CD14-positive monocyte (primary cell): Measurements from ENCODE around the gene EXD3. TPM values are rescaled to one million over a fixed set of nuclear protein-coding genes. Genes with fewer than 3 reads are reported as not detected.

ENCODE experiments used
- DNase-seq, 3 donors: peaks; one replicate each; pipeline ENCODE4 v3.0.0-alpha.2; 2011 to 2022
- H2AFZ ChIP-seq: 2 replicates; pipeline ENCODE4 v1.6.0; 2012; ENCODE audit warnings: mild to moderate bottlenecking, low read depth, low read length, inconsistent platforms; ENCODE audit not compliant: insufficient read depth, poor library complexity, severe bottlenecking
- H3K27ac ChIP-seq, 2 donors: 1 replicate in 1 of 2; 2 replicates in 1 of 2; pipeline ENCODE4 v1.5.1; 2012 to 2013; ENCODE audit warnings: low read length in 2 of 2, control low read depth in 1 of 2, inconsistent platforms in 1 of 2, low read depth in 1 of 2, mild to moderate bottlenecking in 1 of 2
- H3K27me3 ChIP-seq, 2 donors: one replicate each; pipeline versions ENCODE4 v1.6.0 to v1.6.1; 2011 to 2013; ENCODE audit warnings: low read length in 2 of 2; ENCODE audit not compliant: control insufficient read depth in 2 of 2, insufficient read depth in 2 of 2
- H3K36me3 ChIP-seq, 2 donors: replicated peaks in 1 of 2; 1 replicate in 1 of 2; 2 replicates in 1 of 2; pipeline versions ENCODE4 v1.5.1 to v1.6.1; 2012 to 2013; ENCODE audit warnings: low read length in 2 of 2, control low read depth in 1 of 2, inconsistent platforms in 1 of 2, mild to moderate bottlenecking in 1 of 2; ENCODE audit not compliant: insufficient read depth in 2 of 2, control insufficient read depth in 1 of 2
- H3K4me1 ChIP-seq, 2 donors: 1 replicate in 1 of 2; 2 replicates in 1 of 2; pipeline versions ENCODE4 v1.5.1 to v1.6.1; 2012 to 2013; ENCODE audit warnings: low read length in 2 of 2, control low read depth in 1 of 2, inconsistent platforms in 1 of 2, mild to moderate bottlenecking in 1 of 2, moderate library complexity in 1 of 2; ENCODE audit not compliant: insufficient read depth in 2 of 2, control insufficient read depth in 1 of 2
- H3K4me2 ChIP-seq: replicated peaks from 2 replicates; pipeline ENCODE3; 2012; ENCODE audit warnings: low read length, moderate library complexity, mild to moderate bottlenecking; ENCODE audit not compliant: poor library complexity, severe bottlenecking; ENCODE audit errors: extremely low read depth
- H3K4me3 ChIP-seq, 3 experiments: fragments of 200-600 bp in 1 of 3; sonication (generic) in 1 of 3; replicated peaks in 1 of 3; 1 replicate in 2 of 3; 2 replicates in 1 of 3; pipeline ENCODE4 v1.5.1; 2011 to 2013; ENCODE audit warnings: low read length in 3 of 3, mild to moderate bottlenecking in 3 of 3, control low read depth in 2 of 3, low read depth in 2 of 3, inconsistent platforms in 1 of 3, moderate library complexity in 1 of 3
- H3K79me2 ChIP-seq: 2 replicates; pipeline ENCODE4 v1.6.0; 2012; ENCODE audit warnings: mild to moderate bottlenecking, control low read depth, inconsistent platforms, low read length, moderate library complexity; ENCODE audit not compliant: insufficient read depth
- H3K9ac ChIP-seq: 2 replicates; pipeline ENCODE4 v1.6.0; 2017; ENCODE audit warnings: low read length, mild to moderate bottlenecking; ENCODE audit not compliant: insufficient read depth, poor library complexity, severe bottlenecking
- H3K9me3 ChIP-seq, 2 donors: replicated peaks in 1 of 2; 1 replicate in 1 of 2; 2 replicates in 1 of 2; pipeline versions ENCODE4 v1.5.1 to v1.6.1; 2012 to 2013; ENCODE audit warnings: low read length in 2 of 2, control low read depth in 1 of 2; ENCODE audit not compliant: control insufficient read depth in 1 of 2, insufficient read depth in 1 of 2
- H4K20me1 ChIP-seq: 2 replicates; pipeline ENCODE4 v1.6.0; 2012; ENCODE audit warnings: mild to moderate bottlenecking, low read length, control low read depth, moderate library complexity; ENCODE audit not compliant: insufficient read depth
- H3K27ac Mint-ChIP-seq, 7 donors: one replicate each; pipeline ENCODE4 v1.8.0; 2020; ENCODE audit warnings: mild to moderate bottlenecking in 7 of 7, mixed read lengths in 7 of 7, moderate library complexity in 6 of 7, inconsistent platforms in 2 of 7
- H3K27me3 Mint-ChIP-seq, 3 donors: one replicate each; pipeline ENCODE4 v1.8.0; 2021 to 2022; ENCODE audit warnings: low read depth in 3 of 3, mild to moderate bottlenecking in 3 of 3, mixed read lengths in 3 of 3, moderate library complexity in 3 of 3, inconsistent platforms in 1 of 3
- H3K36me3 Mint-ChIP-seq, 2 donors: one replicate each; pipeline ENCODE4 v1.8.0; 2020; ENCODE audit warnings: mixed read lengths in 2 of 2, inconsistent platforms in 1 of 2, mild to moderate bottlenecking in 1 of 2
- H3K4me1 Mint-ChIP-seq: one replicate; pipeline ENCODE4 v1.8.0; 2020; ENCODE audit warnings: mild to moderate bottlenecking, mixed read lengths
- H3K4me3 Mint-ChIP-seq, 2 donors: one replicate each; pipeline ENCODE4 v1.8.0; 2020; ENCODE audit warnings: mild to moderate bottlenecking in 2 of 2, mixed read lengths in 2 of 2, moderate library complexity in 1 of 2
- H3K9me3 Mint-ChIP-seq, 7 donors: one replicate each; pipeline ENCODE4 v1.8.0; 2020 to 2022; ENCODE audit warnings: mixed read lengths in 7 of 7, mild to moderate bottlenecking in 6 of 7, moderate library complexity in 6 of 7, inconsistent platforms in 2 of 7
- CTCF ChIP-seq: fragments of 200-600 bp; IDR thresholded peaks from one replicate; pipeline ENCODE4 v1.8.0; 2022; ENCODE audit warnings: antibody characterized with exemption, mild to moderate bottlenecking
- WGBS: methylation state at CpG from one replicate; pipeline ENCODE4 v1.1.5; 2013; ENCODE audit warnings: missing lambda C conversion rate; ENCODE audit not compliant: insufficient coverage; 5-methylcytosine and 5-hydroxymethylcytosine counted together
- intact Hi-C, 2 donors: fragments of 100-400 bp; cut with micrococcal nuclease; formaldehyde crosslinking; loops; one replicate each; pipeline versions ENCODE4 v1.15.0 to v1.15.1; 2023
- polyA plus RNA-seq, 3 donors: library from polyadenylated mRNA; depleted of rRNA in 1 of 3; unstranded in 2 of 3; stranded (reverse) in 1 of 3; fragments of 300-500 nt in 2 of 3; fragments of >200 nt in 1 of 3; fragmentation: Illumina TruSeq in 2 of 3; gene quantifications; 1 replicate in 2 of 3; 2 replicates in 1 of 3; pipeline ENCODE4 v1.2.3, GENCODE V29; 2012 to 2021

Gene EXD3
- polyA plus RNA-seq, 3 donors = 2.0 to 10.8 (median 3.0) TPM

GRCh38 chr9:137385061-137385655 is 37.8 kb downstream of the EXD3 start:
- Histone ChIP-seq H3K9me3 (no peaks in the 10 kb centered on the region), H4K20me1 (no peaks in the 10 kb centered on the region), H3K9ac (no peak overlapping the region), H3K4me2 (no peak overlapping the region), H3K79me2 (no peaks in the 10 kb centered on the region), H3K4me1 (no peaks in the 10 kb centered on the region), H3K4me3 (no peak overlapping the region), H3K36me3 (no peaks in the 10 kb centered on the region), H3K27me3 (no peaks in the 10 kb centered on the region), H3K27ac (no peak overlapping the region), H2AFZ (no peak overlapping the region)
- WGBS = 92% methylated on average over 17 of the region's 26 CpGs
- Mint-ChIP-seq H3K36me3 (peaks cover 0 to 7% of the 10 kb centered on the region in 2 donors), H3K4me1 (peaks cover 4% of the 10 kb centered on the region), H3K4me3 (no peak overlapping the region), H3K9me3 (peaks cover 0 to 10% (median 0%) of the 10 kb centered on the region in 7 donors), H3K27me3 (peaks cover 0 to 1% (median 0%) of the 10 kb centered on the region in 3 donors), H3K27ac (peak overlapping the region in 1 of 7 donors; percentile 54)
- no peak for TF ChIP-seq CTCF
- intact Hi-C loops = no loop called here
- DNase-seq = no peak

- no peaks in the 10 kb centered on the region for H3K4me1 ChIP-seq
- no peak overlapping the region for H3K4me3 Mint-ChIP-seq
- no peak for TF ChIP-seq CTCF
- no peaks in the 10 kb centered on the region for H3K36me3 ChIP-seq
- peaks cover 7 to 19% (median 8%) of the 10 kb centered on the region in 7 donors for H3K9me3 Mint-ChIP-seq
- no peak for DNase-seq
- intact Hi-C loops = no loop called here
- no peak overlapping the region for H3K27ac Mint-ChIP-seq
- H2AFZ ChIP-seq = no peak overlapping the region
- peaks cover 0 to 4% of the 10 kb centered on the region in 2 donors for H3K36me3 Mint-ChIP-seq
- 95% methylated on average over 31 of the region's 39 CpGs for WGBS
- peaks cover 4% of the 10 kb centered on the region for H3K4me1 Mint-ChIP-seq
- no peak overlapping the region for H3K4me3 ChIP-seq
- H3K4me2 ChIP-seq = no peak overlapping the region
- no peaks in the 10 kb centered on the region for H4K20me1 ChIP-seq
- H3K9ac ChIP-seq = no peak overlapping the region
- peaks cover 0 to 9% of the 10 kb centered on the region in 2 donors for H3K9me3 ChIP-seq
- no peaks in the 10 kb centered on the region for H3K27me3 ChIP-seq
- peaks cover 0 to 1% (median 0%) of the 10 kb centered on the region in 3 donors for H3K27me3 Mint-ChIP-seq
- no peaks in the 10 kb centered on the region for H3K79me2 ChIP-seq
- no peak overlapping the region for H3K27ac ChIP-seq
Observed at GRCh38 chr9:137383784-137384756, 38.9 kb downstream of the EXD3 start.
